GM21367 (cell line): Measurements from ENCODE around the gene HTRA2.

Source experiments
- ATAC-seq: cut with Tn5 transposase; IDR thresholded peaks from one replicate; pipeline ENCODE4 v1.9.1; 2021; ENCODE audit not compliant: unreplicated experiment

Gene HTRA2

DNA sequence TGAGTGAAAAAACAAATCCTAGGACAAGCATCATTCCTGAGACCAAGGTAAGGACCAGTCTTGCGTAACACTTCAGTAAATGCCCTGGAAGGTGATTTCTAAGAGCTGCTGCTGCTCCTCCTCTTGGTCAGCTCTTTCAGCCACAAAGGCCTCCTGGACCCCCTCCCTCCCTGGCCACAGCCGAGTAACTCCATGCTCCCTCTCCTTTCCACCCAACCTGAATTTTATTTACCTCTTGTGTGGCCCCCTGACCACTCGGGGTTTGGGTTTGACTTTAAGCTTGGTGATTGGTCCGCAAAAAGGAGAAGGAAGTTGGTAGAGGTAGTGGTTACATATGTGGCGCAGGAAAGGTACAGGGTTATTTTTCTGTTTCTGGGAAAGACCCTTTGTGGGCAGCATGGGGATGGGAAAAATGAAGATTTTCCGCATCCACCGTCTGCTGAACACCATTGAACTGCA, 9.2 kb downstream of the HTRA2 start:
- no peak for ATAC-seq

DNA sequence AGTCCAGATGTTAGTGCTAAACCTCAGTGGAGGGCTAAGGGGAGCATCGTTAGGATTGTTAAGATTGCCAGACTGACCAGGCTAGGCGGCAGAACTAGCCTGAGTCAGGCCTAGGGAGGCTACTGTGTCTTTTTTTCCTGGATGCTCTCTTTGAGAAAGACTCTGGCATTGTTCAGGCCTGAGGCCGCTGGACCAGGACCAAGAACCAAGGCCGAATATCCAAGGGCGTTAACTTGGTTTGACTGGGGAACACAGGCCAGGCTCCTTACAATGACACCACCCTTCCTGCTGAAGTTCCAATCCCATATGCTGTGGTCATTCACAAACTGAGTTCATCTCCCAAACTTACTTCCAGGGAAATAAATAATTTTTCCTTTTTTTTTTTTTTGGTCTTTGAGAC, 10.6 kb downstream of the HTRA2 start:
- ATAC-seq, result no peak

DNA sequence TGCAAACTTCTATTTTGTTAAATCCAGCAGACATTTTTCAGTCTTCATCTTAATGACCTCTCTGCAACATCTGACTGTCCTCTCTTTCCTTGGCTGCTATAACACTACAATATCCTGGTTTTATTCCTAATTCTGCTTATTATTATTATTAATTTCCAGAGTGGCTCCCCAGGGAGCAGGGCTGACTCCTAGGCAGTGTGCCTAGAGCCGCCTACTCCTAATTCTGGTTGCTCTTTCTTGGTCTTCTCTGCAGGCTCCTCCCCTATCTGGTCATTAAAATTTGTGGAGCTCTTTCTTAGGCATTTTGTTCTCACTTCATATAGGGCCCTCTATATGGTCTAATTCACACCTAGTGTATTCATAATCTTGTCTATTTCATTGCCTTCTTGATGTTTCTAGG, 13.2 kb downstream of the HTRA2 start:
- ATAC-seq, result no peak

DNA sequence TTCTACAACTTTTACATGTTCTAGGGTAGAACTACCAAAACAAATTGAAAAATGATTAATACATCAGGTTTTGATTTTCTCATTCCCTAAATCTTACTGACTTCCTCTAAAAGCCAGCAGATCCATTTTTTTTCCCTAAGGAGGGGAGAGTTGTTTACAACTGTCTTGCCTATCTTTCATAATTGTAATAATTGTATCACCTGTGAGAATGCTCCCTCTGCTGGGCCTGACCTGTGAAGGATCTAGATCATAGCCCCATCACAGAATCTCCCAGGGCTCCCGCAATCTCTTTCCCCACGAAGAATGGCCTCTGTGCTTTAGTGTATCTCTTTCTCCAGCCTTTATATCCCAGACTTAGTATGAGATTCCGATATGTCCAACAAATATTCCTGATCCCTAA, 14.9 kb downstream of the HTRA2 start:
- no peak for ATAC-seq

DNA sequence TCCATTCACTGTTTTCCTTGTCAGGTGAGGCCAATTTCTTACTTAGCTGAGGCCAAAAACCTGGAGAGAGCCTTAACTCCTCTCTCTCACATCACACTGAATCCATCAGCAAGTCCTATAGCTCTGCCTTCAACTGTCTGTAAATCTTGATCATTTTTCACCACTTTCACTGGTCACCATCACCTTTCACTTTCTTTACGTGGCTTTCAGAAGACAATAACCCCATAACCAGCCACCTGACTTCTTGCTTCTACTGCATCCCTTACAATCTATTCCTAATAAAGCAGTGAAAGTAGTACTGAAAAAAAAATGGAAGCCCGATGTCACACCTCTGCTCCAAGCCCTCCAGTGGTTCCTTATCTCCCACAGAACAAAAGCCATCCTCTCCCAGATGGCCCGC, 16.3 kb downstream of the HTRA2 start:
- ATAC-seq, result no peak

DNA sequence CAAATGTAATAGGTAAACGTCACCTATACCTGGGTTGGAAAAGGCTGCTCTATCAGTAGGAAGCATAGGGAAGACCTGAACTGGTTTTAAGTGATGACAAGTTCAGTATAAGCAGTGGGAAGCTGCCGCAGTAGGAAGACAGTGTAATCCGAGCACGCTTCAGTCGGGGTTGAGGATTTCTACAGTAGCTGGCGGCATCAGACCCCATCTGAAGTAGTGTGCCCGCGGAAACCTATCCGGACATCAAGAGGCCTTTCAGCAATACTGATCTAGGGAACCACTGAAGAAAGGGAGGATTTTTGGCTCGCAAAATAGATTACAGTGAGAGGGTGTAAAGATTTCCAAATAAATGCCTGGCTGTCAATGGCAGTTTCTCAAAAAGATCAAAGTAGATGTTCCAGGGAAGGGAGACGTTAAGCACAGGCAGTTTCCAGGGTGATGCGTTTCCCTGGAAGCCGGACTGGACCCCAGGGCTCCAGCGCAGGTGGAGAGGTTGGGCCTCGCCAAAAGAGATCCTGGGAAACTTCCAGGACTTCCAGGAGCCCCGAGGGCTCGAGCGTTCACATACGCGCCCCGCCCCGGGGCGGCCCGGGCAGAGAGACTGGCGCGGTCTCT, 18.7 kb downstream of the HTRA2 start:
- no peak for ATAC-seq

DNA sequence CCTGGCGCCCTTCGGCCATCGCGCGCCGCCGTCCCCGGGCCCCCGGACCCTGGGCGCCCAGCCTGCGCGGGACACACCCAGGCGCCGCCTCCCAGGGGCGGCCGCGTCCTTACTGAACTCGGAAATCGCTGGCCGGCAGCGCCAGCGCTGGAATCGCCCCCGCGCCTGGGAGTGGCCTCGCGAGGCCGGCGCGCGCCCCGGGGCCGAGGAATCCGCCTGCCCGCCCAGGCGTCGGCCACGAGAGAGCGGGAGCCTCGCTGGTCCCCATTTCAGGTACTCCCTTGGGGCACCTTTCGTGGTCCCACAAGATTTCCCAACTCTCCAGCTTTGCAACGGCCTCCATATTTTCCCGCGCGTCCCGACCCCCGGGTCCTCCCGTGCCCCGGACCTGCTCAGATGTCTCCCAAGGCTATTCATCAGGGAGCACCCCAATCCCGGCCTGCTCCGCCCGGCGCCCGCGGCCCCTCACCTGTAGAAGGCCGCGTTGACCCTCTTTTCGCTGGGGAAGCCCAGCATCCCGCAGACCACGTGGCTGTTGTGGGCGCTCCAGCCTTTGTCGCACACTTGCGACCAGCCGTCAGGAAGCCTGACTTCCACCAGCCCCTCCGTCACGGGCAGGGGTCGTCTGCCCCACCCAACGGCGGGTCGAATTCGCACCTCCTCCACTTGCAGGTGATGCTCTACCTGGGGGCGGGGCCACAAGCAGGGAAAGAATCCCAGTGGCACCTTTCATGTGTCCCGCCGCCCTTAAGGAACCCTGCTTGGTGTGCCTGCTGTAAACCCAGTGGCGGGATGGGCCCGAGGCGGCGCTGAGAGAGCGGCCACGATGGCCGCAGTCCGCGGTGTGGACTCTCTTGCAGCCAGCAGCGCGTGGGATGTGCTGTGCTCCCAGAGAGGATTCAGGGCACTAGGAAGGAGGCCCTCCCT, 19.4 kb downstream of the HTRA2 start:
- ATAC-seq, result peak; percentile 33

DNA sequence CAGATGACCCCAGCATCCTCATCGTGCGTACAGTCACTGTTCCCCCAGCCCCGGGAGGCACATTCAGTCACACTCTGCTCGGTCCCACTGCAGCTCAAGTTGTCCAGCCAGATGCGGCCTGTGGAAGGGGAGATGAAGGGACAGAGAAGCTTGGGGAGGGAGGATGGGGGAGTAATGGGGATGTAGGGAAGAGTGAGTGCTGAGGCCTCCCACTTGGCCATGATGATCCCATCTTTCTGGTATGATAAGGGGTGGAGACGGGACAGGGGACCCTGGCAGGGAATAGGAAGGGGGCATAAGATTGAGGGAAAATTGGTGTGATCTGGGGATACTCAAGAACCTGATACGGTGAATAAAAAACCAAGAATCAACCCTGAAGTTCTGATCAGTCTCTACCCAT, 20.5 kb downstream of the HTRA2 start:
- no peak for ATAC-seq

DNA sequence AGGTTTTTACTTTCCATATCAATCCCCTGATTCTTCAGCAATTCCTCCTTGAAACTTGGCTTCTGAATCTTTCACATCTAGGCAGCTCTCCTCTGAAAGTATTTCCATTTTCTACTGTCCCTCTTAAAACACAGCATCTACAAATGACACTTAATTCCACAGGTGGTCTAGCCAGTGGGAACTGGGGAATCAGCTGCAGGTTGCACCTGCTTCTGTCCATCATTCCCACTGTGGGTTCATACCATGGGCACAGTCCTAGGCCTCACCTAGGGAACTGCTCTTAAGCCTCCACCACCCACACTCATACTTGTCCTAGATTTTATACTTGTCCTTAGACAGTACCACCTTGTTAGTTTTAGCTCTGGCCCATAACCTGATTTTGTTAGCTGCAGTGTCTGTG, 21.8 kb downstream of the HTRA2 start:
- no peak for ATAC-seq

DNA sequence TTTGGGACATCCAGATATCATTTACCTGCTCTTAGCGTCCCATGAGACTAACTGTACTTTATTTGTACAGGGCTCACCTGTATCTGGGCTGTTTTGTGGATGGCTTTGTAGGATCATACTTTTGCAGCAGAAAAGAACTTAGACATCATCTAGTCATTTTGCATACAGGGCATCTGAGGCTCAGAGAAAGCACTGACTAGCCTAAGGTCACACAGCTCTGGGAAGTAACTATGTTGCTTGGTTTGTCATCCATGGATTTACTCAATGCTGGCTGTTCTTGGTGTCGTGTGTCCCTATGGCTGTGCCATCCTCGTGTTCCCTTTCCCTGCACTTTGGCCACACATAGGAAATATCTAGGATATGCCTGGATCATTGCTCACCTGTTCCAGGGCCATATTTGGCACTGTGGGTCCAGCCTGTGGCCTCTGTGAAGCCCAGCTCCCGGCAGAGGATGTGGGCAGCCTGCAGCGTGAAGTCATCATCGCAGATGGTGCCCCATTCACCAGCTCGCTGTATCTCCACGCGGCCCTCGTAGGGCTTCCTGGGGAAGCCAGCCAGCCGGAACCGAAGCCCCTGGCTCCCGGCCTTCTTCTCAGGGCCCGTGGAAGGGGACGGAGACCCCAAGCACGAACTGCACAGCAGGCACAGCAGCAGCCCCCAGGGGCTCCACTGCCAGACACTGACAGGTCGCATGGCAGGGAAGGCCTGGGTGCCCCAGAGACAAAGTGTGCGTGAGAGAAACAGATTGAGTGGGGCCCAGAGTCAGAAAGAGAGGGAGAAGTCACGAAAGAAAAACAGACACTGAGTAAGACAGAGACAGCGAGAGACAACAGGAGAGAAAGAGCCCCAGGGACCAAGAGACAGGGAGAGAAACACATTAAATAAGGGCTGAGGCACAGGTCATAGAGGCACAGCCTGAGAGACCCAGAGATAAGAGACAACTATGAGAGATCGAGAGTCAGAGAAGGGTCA, 22.5 kb downstream of the HTRA2 start:
- ATAC-seq, result no peak

DNA sequence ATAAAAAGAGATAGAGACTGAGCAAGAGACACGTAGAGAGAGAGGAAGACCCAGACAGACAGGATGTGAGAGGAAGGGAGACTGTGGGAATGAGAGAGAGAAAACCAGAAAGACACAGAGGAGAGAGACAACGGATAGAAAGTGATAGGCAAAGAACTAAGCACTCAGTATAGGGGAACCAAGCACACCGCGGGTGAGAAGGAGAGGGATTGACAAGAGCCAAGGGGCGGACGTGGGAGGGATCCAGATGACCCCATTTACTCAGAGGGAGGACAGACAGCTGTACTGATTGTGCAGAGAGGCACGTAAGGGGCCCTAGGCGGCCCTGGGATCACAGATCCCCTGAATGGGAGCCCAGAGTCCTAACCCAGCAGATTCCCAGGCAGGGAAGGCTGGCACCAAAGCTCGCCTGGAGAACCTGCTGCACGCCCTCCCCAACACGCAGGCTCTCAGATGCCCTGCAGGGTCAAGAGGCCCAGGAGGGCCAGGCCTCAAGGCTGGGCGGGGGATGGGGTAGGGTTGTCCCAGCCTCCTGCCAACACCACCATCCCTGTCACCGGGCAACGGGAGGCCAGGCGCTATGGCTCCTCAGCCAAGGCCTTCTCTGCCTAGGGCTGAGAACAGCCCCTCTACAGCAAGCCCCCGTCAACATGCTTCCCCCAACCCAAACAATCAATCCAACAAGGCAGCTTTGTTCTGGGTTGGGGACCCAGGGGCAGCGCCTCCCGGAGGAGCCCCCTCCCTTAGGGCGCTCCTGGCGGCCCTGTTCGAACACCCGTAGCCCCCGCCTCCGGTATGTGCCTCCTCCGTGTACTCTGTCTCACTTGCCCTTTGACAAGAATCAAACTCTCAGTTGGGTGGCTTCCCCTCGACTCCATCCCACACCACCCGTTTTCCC, 23.4 kb downstream of the HTRA2 start:
- no peak for ATAC-seq

DNA sequence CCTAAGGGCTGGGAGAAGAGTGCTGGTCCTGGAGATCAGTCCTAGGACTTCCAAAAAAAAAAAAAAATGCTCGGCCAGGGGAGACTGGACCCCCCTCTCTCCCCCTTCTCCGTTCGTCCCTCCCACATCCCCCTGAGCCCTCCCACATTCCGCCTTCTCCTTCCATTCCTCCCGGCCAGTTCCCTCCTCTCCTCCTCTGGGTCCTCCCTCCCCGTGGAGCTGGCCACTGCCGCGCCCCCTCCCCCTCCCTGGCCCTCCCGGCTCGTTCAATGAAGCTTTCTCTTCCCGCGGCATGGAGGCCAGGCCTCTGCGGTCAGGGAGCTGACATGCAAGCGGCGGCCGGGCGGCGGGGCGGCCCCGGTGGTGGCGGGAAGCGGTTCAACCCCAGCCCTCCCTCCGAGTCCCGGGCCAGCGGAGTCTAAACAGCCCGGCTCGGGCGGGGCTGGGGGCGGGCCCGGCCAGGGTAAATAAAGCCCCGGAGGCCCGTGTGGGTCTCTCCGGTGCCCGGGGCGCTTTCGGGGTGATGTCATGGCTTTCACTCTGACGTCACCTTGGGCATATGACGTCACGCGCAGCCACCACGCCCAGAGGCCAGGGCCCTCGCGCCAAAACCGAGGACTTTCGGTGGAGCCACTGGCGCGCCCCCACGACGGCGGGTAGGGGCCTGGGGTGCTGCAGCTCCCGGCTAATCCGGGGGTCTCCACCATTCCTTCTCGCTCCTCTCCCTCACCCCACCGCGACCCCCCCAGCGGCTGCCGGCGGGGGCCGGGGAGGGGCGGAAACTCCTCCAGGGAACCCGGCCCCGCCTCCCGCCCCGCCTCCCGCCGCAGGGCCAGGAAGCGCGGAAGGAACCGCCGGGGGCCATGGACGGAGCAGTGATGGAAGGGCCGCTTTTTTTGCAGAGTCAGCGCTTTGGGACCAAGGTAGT, 24.4 kb downstream of the HTRA2 start, which contains the start of the genes DOK1 and LOXL3:
Gene DOK1 (plus strand): TSS at position 829 of the 928 bp plus-strand sequence. CDS start 35 bp downstream, at position 864.
Gene LOXL3 (minus strand): TSS at position 51 of the 928 bp plus-strand sequence. CDS start 1,308 bp downstream, outside the sequence.
- peak; percentile 50 for ATAC-seq

DNA sequence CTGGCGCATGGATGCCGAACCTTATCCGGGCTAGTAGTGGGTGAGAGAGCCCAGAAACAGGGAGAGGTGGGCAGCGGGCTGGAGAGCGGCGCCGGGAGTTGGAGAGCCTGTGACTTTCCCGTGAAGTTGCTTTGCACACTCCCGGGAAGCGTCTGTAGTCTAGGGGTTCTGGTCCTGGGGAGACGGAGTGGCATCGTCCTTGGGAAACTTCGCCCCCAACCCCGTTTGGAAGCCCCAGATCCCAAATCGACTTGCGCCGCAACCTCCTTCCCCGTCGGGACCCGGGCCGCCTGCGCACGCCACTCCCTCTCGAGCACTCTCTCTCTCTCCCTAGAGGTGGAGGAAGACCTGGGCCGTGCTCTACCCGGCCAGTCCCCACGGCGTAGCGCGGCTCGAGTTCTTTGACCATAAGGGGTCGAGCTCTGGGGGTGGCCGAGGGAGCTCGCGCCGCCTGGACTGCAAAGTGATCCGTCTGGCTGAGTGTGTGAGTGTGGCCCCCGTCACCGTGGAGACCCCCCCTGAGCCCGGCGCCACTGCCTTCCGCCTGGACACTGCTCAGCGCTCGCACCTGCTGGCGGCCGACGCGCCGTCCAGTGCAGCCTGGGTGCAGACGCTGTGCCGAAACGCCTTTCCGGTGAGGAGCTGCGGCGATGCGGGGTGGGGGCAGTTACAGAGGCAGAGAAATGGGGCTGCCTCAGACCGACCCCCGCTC, 25.2 kb downstream of the HTRA2 start:
- peak; percentile 31 for ATAC-seq

DNA sequence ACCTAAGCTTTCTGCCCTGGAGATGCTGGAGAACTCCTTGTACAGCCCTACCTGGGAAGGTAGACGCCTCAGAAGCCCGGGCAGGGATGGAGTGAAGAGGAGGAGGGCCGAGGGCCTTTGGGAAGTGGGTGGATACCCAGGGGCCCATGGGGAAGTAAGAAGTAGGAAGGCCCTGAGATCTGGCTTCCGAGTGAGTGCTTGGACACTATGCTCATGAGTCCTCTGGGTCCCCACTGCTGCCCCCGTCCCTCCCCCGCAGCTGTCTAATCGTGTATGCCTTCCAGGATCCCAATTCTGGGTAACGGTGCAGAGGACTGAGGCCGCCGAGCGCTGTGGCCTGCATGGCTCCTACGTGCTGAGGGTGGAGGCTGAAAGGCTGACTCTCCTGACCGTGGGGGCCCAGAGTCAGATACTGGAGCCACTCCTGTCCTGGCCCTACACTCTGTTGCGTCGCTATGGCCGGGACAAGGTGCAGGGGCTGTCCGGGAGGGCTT, 25.9 kb downstream of the HTRA2 start:
- ATAC-seq, result no peak

DNA sequence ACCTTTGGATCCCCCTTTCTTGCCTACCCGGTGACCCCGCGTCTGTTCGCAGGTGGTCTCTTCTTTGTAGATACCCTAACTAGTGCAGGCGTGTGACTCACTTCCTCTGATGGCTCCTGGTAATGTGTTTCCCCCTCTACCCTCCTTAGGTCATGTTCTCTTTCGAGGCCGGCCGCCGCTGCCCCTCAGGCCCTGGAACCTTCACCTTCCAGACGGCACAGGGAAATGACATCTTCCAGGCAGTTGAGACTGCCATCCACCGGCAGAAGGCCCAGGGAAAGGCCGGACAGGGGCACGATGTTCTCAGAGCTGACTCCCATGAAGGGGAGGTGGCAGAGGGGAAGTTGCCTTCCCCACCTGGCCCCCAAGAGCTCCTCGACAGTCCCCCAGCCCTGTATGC, 26.4 kb downstream of the HTRA2 start:
- no peak for ATAC-seq

DNA sequence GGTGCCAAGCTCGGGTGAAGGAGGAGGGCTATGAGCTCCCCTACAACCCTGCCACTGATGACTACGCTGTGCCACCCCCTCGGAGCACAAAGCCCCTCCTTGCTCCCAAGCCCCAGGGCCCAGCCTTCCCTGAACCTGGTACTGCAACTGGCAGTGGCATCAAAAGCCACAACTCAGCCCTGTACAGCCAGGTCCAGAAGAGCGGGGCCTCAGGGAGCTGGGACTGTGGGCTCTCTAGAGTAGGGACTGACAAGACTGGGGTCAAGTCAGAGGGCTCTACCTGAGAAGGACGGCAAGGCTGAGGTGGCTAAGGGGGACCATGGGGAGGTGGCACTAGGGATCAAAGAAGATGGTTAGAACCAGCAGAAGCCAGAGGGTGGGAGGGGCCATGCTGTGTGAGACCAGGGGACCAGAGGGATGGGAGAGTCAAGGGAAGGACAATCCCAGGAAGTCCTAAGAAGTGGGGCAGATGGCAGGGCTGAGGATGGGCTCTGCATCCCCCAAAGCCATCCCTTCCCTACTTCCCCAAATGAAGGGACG, 27.2 kb downstream of the HTRA2 start:
- no peak for ATAC-seq

DNA sequence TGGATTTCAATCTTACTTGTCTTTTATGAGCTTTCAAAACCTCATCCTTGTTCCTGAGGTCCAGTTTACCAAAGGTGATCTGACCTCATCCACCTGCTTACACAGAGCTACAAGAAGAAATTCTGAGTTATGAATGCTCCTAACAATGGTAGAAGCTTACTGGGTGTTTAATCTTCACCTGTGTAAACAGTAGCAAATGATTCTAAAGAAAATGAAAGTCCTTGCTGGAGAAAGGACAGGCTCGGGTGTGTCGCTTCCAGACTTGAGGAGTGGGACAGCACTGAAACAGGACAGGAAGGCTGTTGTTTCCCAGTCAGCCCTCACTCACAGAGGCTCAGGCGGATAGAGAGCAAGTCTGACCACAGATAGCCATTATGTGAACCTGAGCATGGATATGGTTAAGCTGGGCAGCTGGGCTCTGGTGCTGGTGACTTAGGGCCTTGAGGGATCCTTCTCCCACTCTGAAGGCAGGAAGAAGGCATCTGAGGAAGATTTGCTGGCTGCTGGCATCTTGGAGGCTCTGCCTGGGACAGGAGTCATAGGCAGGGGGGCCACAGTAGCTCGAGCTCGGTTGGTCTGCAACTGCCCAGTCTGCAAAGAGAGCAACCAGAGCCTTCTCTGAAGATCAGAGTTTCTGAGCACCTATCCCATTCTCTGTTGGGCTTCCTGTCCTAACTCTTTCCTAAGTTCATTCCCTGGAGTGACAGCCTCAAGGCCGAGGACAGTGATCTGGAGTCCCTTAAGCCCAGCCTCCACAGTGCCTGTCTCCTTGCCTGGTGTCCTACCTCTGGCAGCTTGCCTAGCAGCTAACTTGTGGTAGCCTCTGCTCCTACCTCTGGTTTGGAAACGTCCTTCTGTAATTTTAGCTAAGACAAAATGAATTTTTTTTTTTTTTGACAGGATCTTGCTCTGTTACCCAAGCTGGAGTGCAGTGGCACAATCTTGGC, 28.8 kb downstream of the HTRA2 start:
- no peak for ATAC-seq
